H1 (cell line): ENCODE data around the gene MROH2B. TPM values are rescaled to one million over a fixed set of nuclear protein-coding genes. Genes with fewer than 3 reads are reported as not detected.

Experiments used
- CTCF ChIA-PET: fragments of 300-600 bp; sonication (Branson Sonifier 250); formaldehyde crosslinking; loops from one replicate; lab custom pipeline; 2021; ENCODE audit not compliant: partially characterized antibody; lab: Charles Lee
- POLR2A ChIA-PET: fragments of 300-600 bp; sonication (Branson Sonifier 250); formaldehyde crosslinking; loops from one replicate; lab custom pipeline; 2021; ENCODE audit warnings: inconsistent platforms; ENCODE audit not compliant: partially characterized antibody; lab: Charles Lee
- DNase-seq, 2 experiments: peaks; one replicate each; pipeline versions ENCODE4 v3.0.0 to v3.0.0-alpha.2; 2010 to 2022; ENCODE audit warnings: low spot score in 2 of 2, low read depth in 1 of 2, mixed read lengths in 1 of 2
- FAIRE-seq: peaks from 2 replicates; lab custom pipeline; 2011; peaks lifted over from hg19 to GRCh38; lab: Jason Lieb, UNC
- H2AFZ ChIP-seq: 2 replicates; pipeline ENCODE4 v1.8.1; 2012; ENCODE audit warnings: low read length, inconsistent platforms
- H2AK5ac ChIP-seq: 2 replicates; pipeline ENCODE4 v1.6.1; 2013; ENCODE audit warnings: low read depth, low read length
- H2BK120ac ChIP-seq: replicated peaks from 2 replicates; pipeline ENCODE3; 2013; ENCODE audit warnings: low read depth, low read length, inconsistent platforms
- H2BK12ac ChIP-seq: 2 replicates; pipeline ENCODE4 v1.6.1; 2013; ENCODE audit warnings: low read depth, low read length
- H2BK15ac ChIP-seq: 2 replicates; pipeline ENCODE4 v1.6.1; 2013; ENCODE audit warnings: low read length
- H2BK20ac ChIP-seq: 2 replicates; pipeline ENCODE4 v1.6.1; 2013; ENCODE audit warnings: low read length
- H2BK5ac ChIP-seq: 2 replicates; pipeline ENCODE4 v1.6.1; 2013; ENCODE audit warnings: low read depth, low read length
- H3K14ac ChIP-seq: 2 replicates; pipeline ENCODE4 v1.6.1; 2013; ENCODE audit warnings: inconsistent platforms; ENCODE audit not compliant: insufficient read length
- H3K18ac ChIP-seq: 2 replicates; pipeline ENCODE4 v1.6.1; 2013; ENCODE audit warnings: low read length; ENCODE audit errors: extremely low read depth
- H3K23ac ChIP-seq: 2 replicates; pipeline ENCODE4 v1.6.1; 2013; ENCODE audit warnings: inconsistent platforms; ENCODE audit not compliant: insufficient read length
- H3K23me2 ChIP-seq: 2 replicates; pipeline ENCODE4 v1.6.1; 2013; ENCODE audit warnings: low read depth, low read length
- H3K27ac ChIP-seq: 2 replicates; pipeline ENCODE4 v1.6.1; 2011; ENCODE audit warnings: low read depth, low read length, inconsistent platforms
- H3K27me3 ChIP-seq, 4 experiments: replicated peaks in 1 of 4; 1 replicate in 1 of 4; 2 replicates in 3 of 4; pipeline versions ENCODE4 v1.6.1 to v1.8.1; 2011 to 2013; ENCODE audit warnings: low read length in 3 of 4, mild to moderate bottlenecking in 3 of 4, inconsistent platforms in 2 of 4, mixed read lengths in 2 of 4, moderate library complexity in 1 of 4; ENCODE audit not compliant: control insufficient read depth in 3 of 4, insufficient read depth in 3 of 4; ENCODE audit errors: extremely low read depth in 1 of 4
- H3K36me3 ChIP-seq, 4 experiments: 2 replicates each; pipeline versions ENCODE4 v1.6.1 to v1.8.1; 2011 to 2013; ENCODE audit warnings: mild to moderate bottlenecking in 4 of 4, low read length in 3 of 4, moderate library complexity in 2 of 4, control low read depth in 1 of 4, inconsistent platforms in 1 of 4; ENCODE audit not compliant: insufficient read depth in 4 of 4, control insufficient read depth in 2 of 4
- H3K4ac ChIP-seq: replicated peaks from 2 replicates; pipeline ENCODE3; 2013; ENCODE audit warnings: low read length, low read depth, mixed read lengths, inconsistent platforms; ENCODE audit not compliant: insufficient read length
- H3K4me1 ChIP-seq, 4 experiments: replicated peaks in 1 of 4; 1 replicate in 1 of 4; 2 replicates in 3 of 4; pipeline versions ENCODE4 v1.6.1 to v1.8.1; 2011 to 2013; ENCODE audit warnings: low read length in 3 of 4, inconsistent platforms in 2 of 4, mixed read lengths in 1 of 4; ENCODE audit not compliant: insufficient read depth in 4 of 4, control insufficient read depth in 3 of 4
- H3K4me2 ChIP-seq, 2 experiments: 2 replicates each; pipeline versions ENCODE4 v1.6.1 to v1.8.1; 2011 to 2013; ENCODE audit warnings: low read depth in 2 of 2, low read length in 2 of 2, control low read depth in 1 of 2, inconsistent platforms in 1 of 2, mild to moderate bottlenecking in 1 of 2; ENCODE audit not compliant: insufficient read depth in 1 of 2
- H3K4me3 ChIP-seq, 4 experiments: fragments of 200-600, 300-600 bp in 1 of 4; sonication (generic), shearing (Covaris generic), sonication (Bioruptor Twin) in 1 of 4; 2 replicates each; pipeline versions ENCODE4 v1.5.1 to v1.8.1; 2011 to 2016; ENCODE audit warnings: low read length in 4 of 4, low read depth in 3 of 4, control low read depth in 2 of 4, inconsistent platforms in 2 of 4, mild to moderate bottlenecking in 2 of 4, mixed read lengths in 1 of 4, moderate library complexity in 1 of 4; ENCODE audit not compliant: insufficient read depth in 2 of 4; ENCODE audit errors: extremely low read depth in 1 of 4
- H3K56ac ChIP-seq: replicated peaks from 2 replicates; pipeline ENCODE3; 2013; ENCODE audit warnings: low read depth, mild to moderate bottlenecking, mixed read lengths, low read length, inconsistent platforms; ENCODE audit not compliant: insufficient read length
- H3K79me1 ChIP-seq: 2 replicates; pipeline ENCODE4 v1.6.1; 2013; ENCODE audit warnings: low read depth, low read length, control low read depth
- H3K79me2 ChIP-seq, 2 experiments: 2 replicates each; pipeline versions ENCODE4 v1.6.1 to v1.8.1; 2012 to 2013; ENCODE audit warnings: low read length in 2 of 2, mild to moderate bottlenecking in 2 of 2, inconsistent platforms in 1 of 2; ENCODE audit not compliant: insufficient read depth in 2 of 2, control insufficient read depth in 1 of 2
- H3K9ac ChIP-seq, 4 experiments: replicated peaks in 1 of 4; 1 replicate in 1 of 4; 2 replicates in 3 of 4; pipeline versions ENCODE4 v1.6.1 to v1.8.1; 2011 to 2013; ENCODE audit warnings: low read depth in 3 of 4, low read length in 3 of 4, control low read depth in 2 of 4, mild to moderate bottlenecking in 2 of 4, moderate library complexity in 2 of 4, inconsistent platforms in 1 of 4; ENCODE audit errors: extremely low read depth in 1 of 4
- H3K9me3 ChIP-seq, 2 experiments: 2 replicates each; pipeline versions ENCODE4 v1.6.1 to v1.8.1; 2012 to 2013; ENCODE audit warnings: mild to moderate bottlenecking in 2 of 2, moderate library complexity in 2 of 2, control low read depth in 1 of 2, inconsistent platforms in 1 of 2, low read depth in 1 of 2, low read length in 1 of 2, mixed read lengths in 1 of 2; ENCODE audit not compliant: insufficient read depth in 2 of 2
- H4K20me1 ChIP-seq, 2 experiments: replicated peaks in 1 of 2; 2 replicates each; pipeline versions ENCODE3 to v1.8.1; 2011 to 2013; ENCODE audit warnings: inconsistent platforms in 2 of 2, low read length in 2 of 2, mild to moderate bottlenecking in 1 of 2; ENCODE audit not compliant: insufficient read depth in 2 of 2, control insufficient read depth in 1 of 2
- H4K5ac ChIP-seq: 2 replicates; pipeline ENCODE4 v1.6.1; 2013; ENCODE audit warnings: low read length, low read depth, mixed read lengths, inconsistent platforms; ENCODE audit not compliant: insufficient read length
- H4K8ac ChIP-seq: 2 replicates; pipeline ENCODE4 v1.8.0; 2013; ENCODE audit warnings: mild to moderate bottlenecking, moderate library complexity, low read length, inconsistent platforms; ENCODE audit not compliant: insufficient read depth; ENCODE audit errors: extremely low read depth
- H4K91ac ChIP-seq: replicated peaks from 2 replicates; pipeline ENCODE3; 2013; ENCODE audit warnings: low read length, mixed read lengths, inconsistent platforms; ENCODE audit not compliant: insufficient read length
- CHD1 ChIP-seq: IDR thresholded peaks from 2 replicates; pipeline ENCODE4 v1.6.1; 2012; ENCODE audit warnings: low read depth, low read length, improper control_type of control experiment
- EGR1 ChIP-seq: IDR thresholded peaks from 2 replicates; pipeline ENCODE4 v1.6.1; 2011; ENCODE audit warnings: low read depth, low read length, borderline replicate concordance
- GABPA ChIP-seq: IDR thresholded peaks from 2 replicates; pipeline ENCODE4 v1.6.1; 2011; ENCODE audit warnings: mild to moderate bottlenecking, low read length, moderate library complexity, borderline replicate concordance; ENCODE audit not compliant: insufficient read depth
- JUN ChIP-seq: IDR thresholded peaks from 2 replicates; pipeline ENCODE4 v1.6.1; 2011; ENCODE audit warnings: low read depth, mild to moderate bottlenecking, improper control_type of control experiment, low read length
- POLR2A ChIP-seq, 2 experiments: IDR thresholded peaks; 1 replicate in 1 of 2; 2 replicates in 1 of 2; pipeline ENCODE4 v1.6.1; 2011; ENCODE audit warnings: low read depth in 2 of 2, low read length in 2 of 2, mild to moderate bottlenecking in 2 of 2; ENCODE audit errors: control extremely low read depth in 1 of 2
- POLR2AphosphoS5 ChIP-seq: IDR thresholded peaks from 2 replicates; pipeline ENCODE4 v1.6.1; 2011; ENCODE audit warnings: low read depth, low read length
- POU5F1 ChIP-seq: IDR thresholded peaks from 2 replicates; pipeline ENCODE4 v1.6.1; 2011; ENCODE audit warnings: low read depth, mild to moderate bottlenecking, low read length, moderate library complexity
- RXRA ChIP-seq: IDR thresholded peaks from 2 replicates; pipeline ENCODE4 v1.6.1; 2011; ENCODE audit warnings: low read depth, mild to moderate bottlenecking, low read length, moderate library complexity; ENCODE audit not compliant: insufficient read depth
- SP4 ChIP-seq: IDR thresholded peaks from 2 replicates; pipeline ENCODE4 v1.6.1; 2012; ENCODE audit warnings: low read length, inconsistent platforms
- WGBS, 2 experiments: shearing (Covaris generic) in 1 of 2; methylation state at CpG; one replicate each; pipeline versions ENCODE4 v1.1.6 to v1.1.7; 2013 to 2015; ENCODE audit warnings: low lambda C conversion rate in 2 of 2, mixed read lengths in 2 of 2, inconsistent platforms in 1 of 2, low coverage in 1 of 2, missing lambda C conversion rate in 1 of 2; ENCODE audit not compliant: insufficient replicate concordance in 2 of 2, insufficient coverage in 1 of 2, insufficient read length in 1 of 2; ENCODE audit errors: extremely low coverage in 1 of 2, missing lambda C conversion rate in 1 of 2; 5-methylcytosine and 5-hydroxymethylcytosine counted together
- polyA plus RNA-seq, 7 experiments: library from polyadenylated mRNA; depleted of rRNA in 3 of 7; stranded (reverse) in 5 of 7; unstranded in 2 of 7; fragments of >200 nt in 5 of 7; fragments of 200-250 nt in 2 of 7; gene quantifications; 1 replicate in 5 of 7; 2 replicates in 1 of 7; 4 replicates in 1 of 7; pipeline versions ENCODE4 v1.2.1 to v1.2.3, GENCODE V29; 2011 to 2013; ENCODE audit warnings: missing spikeins in 2 of 7, mixed read lengths in 2 of 7
- total RNA-seq: library from RNA; stranded (reverse); fragmentation: NEBNext Ultra II Directional; extraction: Animal tissue kit (Norgen Biotek cat#: 25700); gene quantifications from 2 replicates; pipeline ENCODE4 v1.2.1, GENCODE V29; 2021

Gene MROH2B
- total and polyA plus RNA-seq, 2 of the 8 experiments (the other 6 are each of a cell fraction or from before 2014, with no cell fraction given): not detected

- Histone ChIP-seq H3K18ac (no peak overlapping the region), H2BK20ac (no peak overlapping the region), H3K9me3 (no peaks in the 10 kb centered on the region; a peak in 1 of 4 replicates), H2BK5ac (no peak overlapping the region), H4K5ac (no peak overlapping the region), H4K91ac (no peak overlapping the region), H3K9ac (peak overlapping the region in 1 of 4 experiments; percentile 34; a peak in 1 of 7 replicates), H2BK12ac (no peak overlapping the region), H2AK5ac (no peak overlapping the region), H3K56ac (no peak overlapping the region), H3K23ac (no peak overlapping the region), H3K36me3 (no peaks in the 10 kb centered on the region), H2BK120ac (no peak overlapping the region), H3K4me1 (no peaks in the 10 kb centered on the region), H3K27me3 (no peaks in the 10 kb centered on the region), H3K27ac (no peak overlapping the region), H3K79me2 (no peaks in the 10 kb centered on the region), H3K4me3 (no peak overlapping the region), H3K23me2 (no peaks in the 10 kb centered on the region), H3K4me2 (no peak overlapping the region), H3K14ac (no peak overlapping the region)
- DNase-seq: no peak
- CTCF ChIA-PET: interaction anchor here (1.2 kb wide), 1 partner anchor 343 kb away, joined by 3 read pairs; no protein-coding TSS in a partner anchor
- FAIRE-seq: no peak
- POLR2A ChIA-PET: no interaction called here
- WGBS, 2 experiments: 84% methylated on average over 3 of the region's 3 CpGs; no CpG with 5 or more reads in 1 of the 2 experiments
- TF ChIP-seq EGR1 (no peak), POU5F1 (no peak), RXRA (no peak), CHD1 (no peak), SP4 (no peak), GABPA (no peak), JUN (no peak), POLR2A (IDR thresholded peaks at IDR 0.05; ENCODE audit: control extremely low read depth in 1 of 2, low read depth in 2 of 2, low read length in 2 of 2) (no peak), POLR2AphosphoS5 (no peak)
- TF ChIP-seq, all 59 proteins: peak for 0
- Histone ChIP-seq H2AFZ (no peak overlapping the region), H2BK15ac (no peak overlapping the region), H4K8ac (no peak overlapping the region), H4K20me1 (no peaks in the 10 kb centered on the region), H3K79me1 (no peaks in the 10 kb centered on the region), H3K4ac (no peak overlapping the region)
These were observed 67.3 kb downstream of the MROH2B start for GRCh38 chr5:41003670-41004376.
